ENCODE data around the gene CCDC174.
"Not testable (repeated sequence)": the region's sequence is repeated elsewhere in the genome, so short reads cannot be mapped to it uniquely, and the experiment has no call there.

CCDC174 gene

GRCh38 chr3:14652360-14652907 is 872 bp downstream of the CCDC174 start:
- not testable (repeated sequence) for DNase-seq (ENCODE audit: low spot score)

- no peak for DNase-seq (ENCODE audit: low spot score)
Measured at GRCh38 chr3:14657579-14657978, 6.0 kb downstream of the CCDC174 start.

- no peak for DNase-seq (ENCODE audit: low spot score)
Measured at GRCh38 chr3:14658978-14659377, 7.4 kb downstream of the CCDC174 start.

- DNase-seq (ENCODE audit: low spot score), result no peak
Measured at GRCh38 chr3:14660942-14661341, 9.4 kb downstream of the CCDC174 start.

GRCh38 chr3:14663396-14664135 is 12.0 kb downstream of the CCDC174 start:
- no peak for DNase-seq (ENCODE audit: low spot score)

- DNase-seq (ENCODE audit: low spot score), result no peak
Measured at GRCh38 chr3:14664170-14664569, 12.6 kb downstream of the CCDC174 start.

- DNase-seq (ENCODE audit: low spot score), result no peak
Measured at GRCh38 chr3:14672588-14672987, 21.0 kb downstream of the CCDC174 start.

- no peak for DNase-seq (ENCODE audit: low spot score)
Measured at GRCh38 chr3:14674841-14675240, 23.3 kb downstream of the CCDC174 start, which contains the start of gene C3orf20. Gene C3orf20, plus strand, starts transcription at chr3:14675141. Its CDS starts 7,573 bp downstream, at chr3:14682714.

GRCh38 chr3:14676881-14677280 is 25.3 kb downstream of the CCDC174 start:
- no peak for DNase-seq (ENCODE audit: low spot score)

GRCh38 chr3:14678015-14678503 is 26.5 kb downstream of the CCDC174 start:
- no peak for DNase-seq (ENCODE audit: low spot score)

GRCh38 chr3:14680115-14680514 is 28.6 kb downstream of the CCDC174 start:
- DNase-seq (ENCODE audit: low spot score), result no peak

- no peak for DNase-seq (ENCODE audit: low spot score)
Measured at GRCh38 chr3:14680716-14681115, 29.2 kb downstream of the CCDC174 start.

- DNase-seq (ENCODE audit: low spot score), result no peak
Measured at GRCh38 chr3:14684447-14684846, 32.9 kb downstream of the CCDC174 start.

- DNase-seq (ENCODE audit: low spot score), result no peak
Measured at GRCh38 chr3:14685179-14685578, 33.6 kb downstream of the CCDC174 start.

GRCh38 chr3:14687360-14687759 is 35.8 kb downstream of the CCDC174 start:
- peak; percentile 67 for DNase-seq (ENCODE audit: low spot score)

GRCh38 chr3:14688525-14688924 is 37.0 kb downstream of the CCDC174 start:
- DNase-seq (ENCODE audit: low spot score), result no peak

- no peak for DNase-seq (ENCODE audit: low spot score)
Measured at GRCh38 chr3:14689247-14689980, 37.9 kb downstream of the CCDC174 start.

- no peak for DNase-seq (ENCODE audit: low spot score)
Measured at GRCh38 chr3:14691239-14691638, 39.7 kb downstream of the CCDC174 start.

GRCh38 chr3:14691719-14692118 is 40.2 kb downstream of the CCDC174 start:
- no peak for DNase-seq (ENCODE audit: low spot score)

- no peak for DNase-seq (ENCODE audit: low spot score)
Measured at GRCh38 chr3:14698601-14699244, 47.2 kb downstream of the CCDC174 start.

GRCh38 chr3:14699643-14700042 is 48.1 kb downstream of the CCDC174 start:
- DNase-seq (ENCODE audit: low spot score), result no peak

- DNase-seq (ENCODE audit: low spot score), result no peak
Measured at GRCh38 chr3:14700891-14701290, 49.3 kb downstream of the CCDC174 start.

Measured in germinal center (tissue), 1 donor.